ENCODE results near the gene AK8. TPM values are rescaled to one million over a fixed set of nuclear protein-coding genes. Genes with fewer than 3 reads are reported as not detected.

The AK8 gene
- total RNA-seq, 1 experiment from 2014 or later, result 2.5 TPM

- H3K9me2 ChIP-seq (ENCODE audit: insufficient read depth), result no peaks in the 10 kb centered on the region
- H3K9me3 ChIP-seq (ENCODE audit: control insufficient read depth in 1 of 2, insufficient read depth in 1 of 2, low read depth in 1 of 2, low read length in 2 of 2), result no peaks in the 10 kb centered on the region
- H3K4me2 ChIP-seq (ENCODE audit: low read length), result no peak overlapping the region
- H3K79me2 ChIP-seq (ENCODE audit: insufficient read depth, low read length), result no peaks in the 10 kb centered on the region
- H3K9ac ChIP-seq (ENCODE audit: low read length), result no peak overlapping the region
- no peak overlapping the region for H3K4me3 ChIP-seq (replicated peaks in 1 of 2; ENCODE audit: low read depth in 1 of 2, low read length in 2 of 2)
- no TSS peak for BruUV-seq (replicated peaks)
- H3K4me1 ChIP-seq (ENCODE audit: control insufficient read depth in 1 of 2, insufficient read depth in 2 of 2, low read length in 2 of 2), result no peaks in the 10 kb centered on the region
- POLR2A ChIA-PET, result no interaction called here
- H4K20me1 ChIP-seq (ENCODE audit: insufficient read depth), result no peaks in the 10 kb centered on the region
- no peaks in the 10 kb centered on the region for H3K27me3 ChIP-seq (ENCODE audit: insufficient read depth, low read length)
- ATAC-seq, result no peak
- DNase-seq (ENCODE audit: low read depth, low spot score), result no peak
- TF ChIP-seq SP1 (IDR thresholded peaks at IDR 0.05; ENCODE audit: low read depth), result no peak
- no peak for TF ChIP-seq SRF (IDR thresholded peaks at IDR 0.05; ENCODE audit: low read depth)
- TF ChIP-seq FOSL1 (IDR thresholded peaks at IDR 0.05; ENCODE audit: low read depth), result no peak
- TF ChIP-seq TCF7L2 (IDR thresholded peaks at IDR 0.05; ENCODE audit: borderline replicate concordance, extremely low read depth, insufficient read depth, insufficient read length), result no peak
- no peak for TF ChIP-seq MAX (IDR thresholded peaks at IDR 0.05)
- no peak for TF ChIP-seq ZBTB33 (IDR thresholded peaks at IDR 0.05; ENCODE audit: extremely low read depth, insufficient replicate concordance, low read length)
- no peak overlapping the region for H3K27ac ChIP-seq (ENCODE audit: low read depth, low read length)
- intact Hi-C loops (cut with micrococcal nuclease), result no loop called here
- CTCF ChIA-PET, result no interaction called here
- H3K36me3 ChIP-seq (ENCODE audit: control insufficient read depth in 1 of 2, insufficient read depth in 2 of 2, low read length in 2 of 2), result no peaks in the 10 kb centered on the region
- RAD21 ChIA-PET (ENCODE audit: low non-redundant PET in 1 of 2, low total read pairs in 2 of 2, uncharacterized antibody in 2 of 2, unreplicated experiment in 2 of 2), result no interaction called here
- no peak overlapping the region for H2AFZ ChIP-seq (ENCODE audit: low read depth, low read length, poor library complexity, severe bottlenecking)
Measured at GRCh38 chr9:132866898-132867297, 11.2 kb downstream of the AK8 start.

GRCh38 chr9:132864691-132865090, 13.4 kb downstream of the AK8 start:
- H3K27me3 ChIP-seq (ENCODE audit: insufficient read depth, low read length), result peaks cover 4% of the 10 kb centered on the region; the same call in 1 of the 2 replicates
- H3K27ac ChIP-seq (ENCODE audit: low read depth, low read length), result no peak overlapping the region
- ChIA-PET POLR2A (no interaction called here), CTCF (no interaction called here), RAD21 (ENCODE audit: low non-redundant PET in 1 of 2, low total read pairs in 2 of 2, uncharacterized antibody in 2 of 2, unreplicated experiment in 2 of 2) (no interaction called here)
- H2AFZ ChIP-seq (ENCODE audit: low read depth, low read length, poor library complexity, severe bottlenecking), result no peak overlapping the region
- no TSS peak for BruUV-seq (replicated peaks)
- ATAC-seq, result no peak
- H3K9ac ChIP-seq (ENCODE audit: low read length), result no peak overlapping the region
- no peaks in the 10 kb centered on the region for H4K20me1 ChIP-seq (ENCODE audit: insufficient read depth)
- DNase-seq (ENCODE audit: low read depth, low spot score), result no peak
- H3K9me3 ChIP-seq (ENCODE audit: control insufficient read depth in 1 of 2, insufficient read depth in 1 of 2, low read depth in 1 of 2, low read length in 2 of 2), result no peaks in the 10 kb centered on the region
- intact Hi-C loops (cut with micrococcal nuclease), result no loop called here
- H3K4me1 ChIP-seq (ENCODE audit: control insufficient read depth in 1 of 2, insufficient read depth in 2 of 2, low read length in 2 of 2), result no peaks in the 10 kb centered on the region
- H3K9me2 ChIP-seq (ENCODE audit: insufficient read depth), result no peaks in the 10 kb centered on the region
- no peaks in the 10 kb centered on the region for H3K36me3 ChIP-seq (ENCODE audit: control insufficient read depth in 1 of 2, insufficient read depth in 2 of 2, low read length in 2 of 2)
- no peak overlapping the region for H3K4me2 ChIP-seq (ENCODE audit: low read length)
- H3K4me3 ChIP-seq (replicated peaks in 1 of 2; ENCODE audit: low read depth in 1 of 2, low read length in 2 of 2), result no peak overlapping the region
- no peaks in the 10 kb centered on the region for H3K79me2 ChIP-seq (ENCODE audit: insufficient read depth, low read length)
- TF ChIP-seq SIN3A (IDR thresholded peaks at IDR 0.05; ENCODE audit: low read depth) (no peak), ATF3 (IDR thresholded peaks at IDR 0.05) (no peak), ZNF274 (IDR thresholded peaks at IDR 0.05; ENCODE audit: low read depth, low read length) (no peak), MAX (IDR thresholded peaks at IDR 0.05) (no peak), SRF (IDR thresholded peaks at IDR 0.05; ENCODE audit: low read depth) (no peak), ZBTB33 (IDR thresholded peaks at IDR 0.05; ENCODE audit: extremely low read depth, insufficient replicate concordance, low read length) (no peak), EGR1 (IDR thresholded peaks at IDR 0.05; ENCODE audit: low read depth) (no peak), CTCF (IDR thresholded peaks at IDR 0.05 in 2 of 3, conservative IDR thresholded peaks at IDR 0.05 in 1 of 3; ENCODE audit: borderline replicate concordance in 1 of 3, insufficient read depth in 1 of 3, low read depth in 2 of 3, low read length in 2 of 3) (no peak), JUND (IDR thresholded peaks at IDR 0.05) (no peak), FOSL1 (IDR thresholded peaks at IDR 0.05; ENCODE audit: low read depth) (no peak)
